ENCODE results near the gene SNAPC5.

The SNAPC5 gene

GRCh38 chr15:66454143-66454542 lies 43.4 kb downstream of the SNAPC5 start:
- no peak for DNase-seq

- no peak for DNase-seq
Observed at GRCh38 chr15:66452971-66453580, 44.5 kb downstream of the SNAPC5 start.

GRCh38 chr15:66452420-66452819 lies 45.1 kb downstream of the SNAPC5 start:
- DNase-seq, result no peak
